GM23338 (cell line): Measurements from ENCODE around the gene RAD51B. TPM values are rescaled to one million over a fixed set of nuclear protein-coding genes. Genes with fewer than 3 reads are reported as not detected.

Experiments used
- ATAC-seq: fragments of 200-7000 bp; cut with Tn5 transposase; 3 replicates; pipeline ENCODE4 v1.9.1; 2020
- DNase-seq: peaks from one replicate; pipeline ENCODE4 v3.0.0-alpha.2; 2015; ENCODE audit warnings: low spot score
- H2AFZ ChIP-seq: fragments of 200-600 bp; sonication (generic); 2 replicates; pipeline ENCODE4 v1.8.0; 2016; ENCODE audit warnings: antibody characterized with exemption, mild to moderate bottlenecking, moderate library complexity
- H3F3A ChIP-seq: fragments of 200-600 bp; sonication (generic); replicated peaks from 2 replicates; pipeline ENCODE4 v1.8.0; 2017; ENCODE audit warnings: antibody characterized with exemption, mixed run types, low read depth
- H3K27ac ChIP-seq: fragments of 200-600 bp; sonication (generic); 2 replicates; pipeline ENCODE4 v1.6.1; 2016; ENCODE audit warnings: low read depth
- H3K27me3 ChIP-seq: fragments of 200-600 bp; sonication (generic); 2 replicates; pipeline ENCODE4 v1.8.0; 2016; ENCODE audit warnings: mild to moderate bottlenecking, mixed run types, moderate library complexity; ENCODE audit not compliant: insufficient read depth
- H3K36me3 ChIP-seq: fragments of 200-600 bp; sonication (generic); 2 replicates; pipeline ENCODE4 v1.8.0; 2016; ENCODE audit warnings: mild to moderate bottlenecking; ENCODE audit not compliant: insufficient read depth
- H3K4me1 ChIP-seq: fragments of 200-600 bp; sonication (generic); 2 replicates; pipeline ENCODE4 v1.8.0; 2016; ENCODE audit warnings: mild to moderate bottlenecking, moderate library complexity; ENCODE audit not compliant: insufficient read depth
- H3K4me2 ChIP-seq: fragments of 200-600 bp; sonication (generic); 2 replicates; pipeline ENCODE4 v1.7.1; 2017; ENCODE audit warnings: mixed run types
- H3K4me3 ChIP-seq: fragments of 200-600 bp; sonication (generic); 2 replicates; pipeline ENCODE4 v1.6.1; 2016; ENCODE audit warnings: mixed run types
- H3K79me2 ChIP-seq: fragments of 200-600 bp; sonication (generic); replicated peaks from 2 replicates; pipeline ENCODE4 v1.8.0; 2017; ENCODE audit warnings: mild to moderate bottlenecking; ENCODE audit not compliant: insufficient read depth
- H3K9me2 ChIP-seq: fragments of 200-600 bp; sonication (generic); 2 replicates; pipeline ENCODE4 v1.8.0; 2017; ENCODE audit not compliant: insufficient read depth
- H4K20me1 ChIP-seq: fragments of 200-600 bp; sonication (generic); replicated peaks from 2 replicates; pipeline ENCODE4 v1.8.0; 2017; ENCODE audit warnings: mild to moderate bottlenecking; ENCODE audit not compliant: insufficient read depth
- H3K27ac Mint-ChIP-seq: 2 replicates; pipeline ENCODE4 v1.8.0; 2020; ENCODE audit warnings: inconsistent platforms, mild to moderate bottlenecking, moderate library complexity, mixed read lengths
- H3K27me3 Mint-ChIP-seq: 3 replicates; pipeline ENCODE4 v1.8.0; 2022; ENCODE audit warnings: low read depth, mild to moderate bottlenecking, moderate library complexity, mixed read lengths, inconsistent platforms; ENCODE audit not compliant: insufficient read depth, poor library complexity
- H3K36me3 Mint-ChIP-seq: 3 replicates; pipeline ENCODE4 v1.8.0; 2021; ENCODE audit warnings: low read depth, mild to moderate bottlenecking, inconsistent platforms, moderate library complexity, mixed read lengths
- H3K4me1 Mint-ChIP-seq: 3 replicates; pipeline ENCODE4 v1.8.0; 2020; ENCODE audit warnings: mild to moderate bottlenecking, inconsistent platforms, mixed read lengths
- H3K4me3 Mint-ChIP-seq: 3 replicates; pipeline ENCODE4 v1.8.0; 2021; ENCODE audit warnings: moderate library complexity, mild to moderate bottlenecking, inconsistent platforms, mixed read lengths
- H3K9me3 Mint-ChIP-seq: 3 replicates; pipeline ENCODE4 v1.8.0; 2020; ENCODE audit warnings: moderate library complexity, mild to moderate bottlenecking, inconsistent platforms, mixed read lengths
- CREB1 ChIP-seq: fragments of 250-450 bp; sonication (Bioruptor Pico); IDR thresholded peaks from 2 replicates; pipeline ENCODE4 v1.5.0; 2020; ENCODE audit warnings: low read depth, mild to moderate bottlenecking, moderate library complexity
- CTCF ChIP-seq, 2 experiments: fragments of 200-600 bp in 1 of 2; sonication (generic) in 1 of 2; conservative IDR thresholded peaks; 2 replicates each; pipeline versions ENCODE4 v1.5.1 to v1.6.1; 2016 to 2017; ENCODE audit warnings: antibody characterized with exemption in 2 of 2, low read depth in 2 of 2, mild to moderate bottlenecking in 2 of 2, moderate library complexity in 1 of 2
- EZH2 ChIP-seq: fragments of 200-600 bp; sonication (generic); IDR thresholded peaks from one replicate; pipeline ENCODE4 v1.8.0; 2017; ENCODE audit warnings: antibody characterized with exemption, mild to moderate bottlenecking, low read depth; ENCODE audit not compliant: unreplicated experiment
- EZH2phosphoT487 ChIP-seq: fragments of 200-600 bp; sonication (generic); IDR thresholded peaks from one replicate; pipeline ENCODE4 v1.8.1; 2018; ENCODE audit warnings: antibody characterized with exemption; ENCODE audit not compliant: unreplicated experiment
- JUNB ChIP-seq: IDR thresholded peaks from one replicate; pipeline ENCODE4 v1.6.1; 2016; ENCODE audit warnings: antibody characterized with exemption; ENCODE audit not compliant: unreplicated experiment
- NANOG ChIP-seq: IDR thresholded peaks from 2 replicates; pipeline ENCODE4 v1.6.1; 2016; ENCODE audit warnings: antibody characterized with exemption, borderline replicate concordance
- POLR2AphosphoS5 ChIP-seq: IDR thresholded peaks from 2 replicates; pipeline ENCODE4 v1.6.1; 2016; ENCODE audit warnings: antibody characterized with exemption, low read depth
- STAT1 ChIP-seq: IDR thresholded peaks from one replicate; pipeline ENCODE4 v1.6.1; 2016; ENCODE audit warnings: antibody characterized with exemption; ENCODE audit not compliant: unreplicated experiment
- ZNF114 ChIP-seq: fragments of 250-450 bp; sonication (Bioruptor Pico); IDR thresholded peaks from 2 replicates; pipeline ENCODE4 v1.5.0; 2020; ENCODE audit warnings: mild to moderate bottlenecking, moderate library complexity
- ZNF331 ChIP-seq: fragments of 250-450 bp; sonication (Bioruptor Pico); IDR thresholded peaks from 2 replicates; pipeline ENCODE4 v1.5.0; 2020; ENCODE audit warnings: low read depth, mild to moderate bottlenecking, moderate library complexity
- polyA plus RNA-seq: library from polyadenylated mRNA; unstranded; fragments of >200 nt; fragmentation: Nextera tagmentation; extraction: Ambion mirVana; gene quantifications from 2 replicates; pipeline ENCODE4 v1.2.1, GENCODE V29; 2016
- total RNA-seq: library from RNA; depleted of rRNA; stranded (reverse); fragments of >200 nt; shearing (Covaris generic); gene quantifications from 2 replicates; pipeline ENCODE4 v1.2.3, GENCODE V29; 2014
- TF ChIP-seq, protein P1 (sequence below): IDR thresholded peaks from one replicate; pipeline ENCODE4 v1.6.1; 2018; ENCODE audit warnings: antibody characterized with exemption; ENCODE audit not compliant: unreplicated experiment

Gene RAD51B
- total and polyA plus RNA-seq, 2 experiments from 2014 or later = 15.7 to 29.1 TPM

DNA sequence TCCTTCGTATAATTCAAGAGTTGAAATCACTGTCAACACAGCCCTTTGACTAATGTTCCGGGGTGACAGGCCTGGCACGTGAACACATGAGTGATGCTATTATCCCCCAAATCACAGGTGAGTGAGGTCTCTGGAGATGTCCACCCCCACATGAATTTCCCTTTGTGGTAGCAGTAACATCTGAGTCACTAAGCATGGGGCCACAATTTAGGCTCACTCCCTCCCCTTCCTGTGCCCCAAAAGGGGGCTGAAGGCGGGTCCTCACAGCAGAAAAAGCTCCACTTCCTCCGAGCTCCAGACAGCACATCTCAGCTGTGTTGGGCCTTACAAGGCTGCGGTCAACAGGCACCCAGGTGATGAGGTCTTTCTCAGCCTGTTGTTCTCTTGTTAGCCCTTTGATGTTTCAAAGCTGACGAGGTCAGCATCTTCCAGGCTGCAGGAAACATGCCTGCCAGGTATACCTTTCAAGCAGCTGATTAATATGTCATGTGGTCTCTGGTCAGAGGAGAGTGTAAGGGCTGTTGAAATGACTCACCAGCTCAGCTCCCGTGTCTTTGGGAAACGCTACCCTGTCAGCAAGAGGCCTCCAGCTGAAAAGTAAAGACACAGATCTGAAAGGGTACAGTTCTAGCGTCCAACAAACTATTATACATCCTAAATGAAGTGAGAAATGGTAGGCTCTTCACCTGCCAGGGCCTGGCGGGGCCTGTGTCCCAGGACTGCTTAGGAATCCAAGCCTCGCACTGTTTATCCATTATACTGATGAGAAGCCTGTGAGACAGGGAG is 866.0 kb downstream of the RAD51B start:
- Histone ChIP-seq H2AFZ (no peak overlapping the region), H3K27ac (no peak overlapping the region), H3K4me3 (no peak overlapping the region), H3K9me2 (no peaks in the 10 kb centered on the region), H3K4me2 (no peak overlapping the region), H3K36me3 (no peaks in the 10 kb centered on the region), H3K79me2 (no peaks in the 10 kb centered on the region), H4K20me1 (no peaks in the 10 kb centered on the region), H3K27me3 (no peaks in the 10 kb centered on the region), H3F3A (no peaks in the 10 kb centered on the region), H3K4me1 (peaks cover 32% of the 10 kb centered on the region)
- DNase-seq (no peak), ATAC-seq (no peak)
- Mint-ChIP-seq H3K4me3 (no peak overlapping the region), H3K4me1 (peaks cover 48% of the 10 kb centered on the region), H3K27me3 (peaks cover 18% of the 10 kb centered on the region), H3K9me3 (peaks cover 5% of the 10 kb centered on the region; the same call in 2 of the 3 replicates), H3K27ac (no peak overlapping the region), H3K36me3 (peaks cover 6% of the 10 kb centered on the region; the same call in 2 of the 3 replicates)
- TF ChIP-seq CTCF (conservative IDR thresholded peaks at IDR 0.05; ENCODE audit: low read depth in 2 of 2) = no peak
- TF ChIP-seq, protein P1, sequence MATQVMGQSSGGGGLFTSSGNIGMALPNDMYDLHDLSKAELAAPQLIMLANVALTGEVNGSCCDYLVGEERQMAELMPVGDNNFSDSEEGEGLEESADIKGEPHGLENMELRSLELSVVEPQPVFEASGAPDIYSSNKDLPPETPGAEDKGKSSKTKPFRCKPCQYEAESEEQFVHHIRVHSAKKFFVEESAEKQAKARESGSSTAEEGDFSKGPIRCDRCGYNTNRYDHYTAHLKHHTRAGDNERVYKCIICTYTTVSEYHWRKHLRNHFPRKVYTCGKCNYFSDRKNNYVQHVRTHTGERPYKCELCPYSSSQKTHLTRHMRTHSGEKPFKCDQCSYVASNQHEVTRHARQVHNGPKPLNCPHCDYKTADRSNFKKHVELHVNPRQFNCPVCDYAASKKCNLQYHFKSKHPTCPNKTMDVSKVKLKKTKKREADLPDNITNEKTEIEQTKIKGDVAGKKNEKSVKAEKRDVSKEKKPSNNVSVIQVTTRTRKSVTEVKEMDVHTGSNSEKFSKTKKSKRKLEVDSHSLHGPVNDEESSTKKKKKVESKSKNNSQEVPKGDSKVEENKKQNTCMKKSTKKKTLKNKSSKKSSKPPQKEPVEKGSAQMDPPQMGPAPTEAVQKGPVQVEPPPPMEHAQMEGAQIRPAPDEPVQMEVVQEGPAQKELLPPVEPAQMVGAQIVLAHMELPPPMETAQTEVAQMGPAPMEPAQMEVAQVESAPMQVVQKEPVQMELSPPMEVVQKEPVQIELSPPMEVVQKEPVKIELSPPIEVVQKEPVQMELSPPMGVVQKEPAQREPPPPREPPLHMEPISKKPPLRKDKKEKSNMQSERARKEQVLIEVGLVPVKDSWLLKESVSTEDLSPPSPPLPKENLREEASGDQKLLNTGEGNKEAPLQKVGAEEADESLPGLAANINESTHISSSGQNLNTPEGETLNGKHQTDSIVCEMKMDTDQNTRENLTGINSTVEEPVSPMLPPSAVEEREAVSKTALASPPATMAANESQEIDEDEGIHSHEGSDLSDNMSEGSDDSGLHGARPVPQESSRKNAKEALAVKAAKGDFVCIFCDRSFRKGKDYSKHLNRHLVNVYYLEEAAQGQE = no peak
- TF ChIP-seq EZH2 = no peak
- TF ChIP-seq STAT1 = no peak
- TF ChIP-seq ZNF331 (CRISPR knock-in tag) = no peak
- TF ChIP-seq ZNF114 (CRISPR knock-in tag) = no peak
- no peak for TF ChIP-seq JUNB
- TF ChIP-seq CREB1 = no peak

DNA sequence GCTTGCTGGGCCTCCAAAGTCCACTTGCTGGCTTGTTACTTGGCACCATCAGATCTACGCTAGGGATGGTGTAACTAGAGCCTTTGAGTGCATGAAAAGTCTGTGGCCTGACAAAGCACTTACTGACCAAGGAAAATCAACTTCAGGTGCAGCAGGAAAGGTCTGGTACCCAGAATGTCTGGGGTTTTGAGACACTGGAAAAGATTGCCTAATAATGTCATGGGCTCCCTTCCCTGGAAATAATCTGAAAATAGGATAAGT is 866.6 kb downstream of the RAD51B start:
- Histone ChIP-seq H3K4me2 (no peak overlapping the region), H3K9me2 (no peaks in the 10 kb centered on the region), H3K4me1 (peaks cover 30% of the 10 kb centered on the region), H3K36me3 (no peaks in the 10 kb centered on the region), H4K20me1 (no peaks in the 10 kb centered on the region), H3K27ac (no peak overlapping the region), H3K27me3 (no peaks in the 10 kb centered on the region), H3F3A (no peaks in the 10 kb centered on the region), H2AFZ (no peak overlapping the region), H3K4me3 (no peak overlapping the region), H3K79me2 (no peaks in the 10 kb centered on the region)
- Mint-ChIP-seq H3K4me1 (peaks cover 51% of the 10 kb centered on the region), H3K36me3 (peaks cover 6% of the 10 kb centered on the region; the same call in 2 of the 3 replicates), H3K27me3 (peaks cover 22% of the 10 kb centered on the region), H3K9me3 (peaks cover 5% of the 10 kb centered on the region; the same call in 2 of the 3 replicates), H3K27ac (no peak overlapping the region), H3K4me3 (no peak overlapping the region)
- ATAC-seq = no peak
- DNase-seq = no peak
- no peak for TF ChIP-seq EZH2
- TF ChIP-seq CTCF (conservative IDR thresholded peaks at IDR 0.05; ENCODE audit: low read depth in 2 of 2) = no peak
- no peak for TF ChIP-seq POLR2AphosphoS5
- no peak for TF ChIP-seq NANOG
- TF ChIP-seq CREB1 = no peak
- TF ChIP-seq ZNF114 (CRISPR knock-in tag) = no peak
- TF ChIP-seq EZH2phosphoT487 = no peak
